HK-2 (cell line): ENCODE data around the gene SDK1.

Source experiments
- DNase-seq: peaks from one replicate; pipeline ENCODE4 v3.0.0-alpha.2; 2018; ENCODE audit not compliant: unreplicated experiment

The SDK1 gene

GRCh38 chr7:4135301-4135700 lies 834.2 kb downstream of the SDK1 start:
- no peak for DNase-seq

DNA sequence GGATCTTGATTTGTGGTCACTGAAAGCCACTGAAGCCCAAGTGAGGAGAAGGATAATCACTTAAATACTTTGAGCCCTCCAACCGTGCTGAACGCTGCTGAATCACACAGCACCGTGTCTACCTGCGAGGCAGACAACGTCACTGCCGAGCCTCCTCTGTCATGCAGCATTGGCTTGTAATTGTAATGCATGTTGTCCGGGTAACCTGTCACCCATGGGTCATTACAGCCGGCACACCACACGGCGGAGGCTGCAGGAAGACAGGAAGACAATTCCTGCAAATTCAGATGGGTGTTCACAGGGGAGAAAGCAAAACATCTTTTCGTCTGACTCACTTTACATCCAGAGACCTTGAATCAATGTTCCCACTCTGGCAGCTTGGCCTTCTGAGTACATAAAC lies 835.0 kb downstream of the SDK1 start:
- DNase-seq, result no peak

DNA sequence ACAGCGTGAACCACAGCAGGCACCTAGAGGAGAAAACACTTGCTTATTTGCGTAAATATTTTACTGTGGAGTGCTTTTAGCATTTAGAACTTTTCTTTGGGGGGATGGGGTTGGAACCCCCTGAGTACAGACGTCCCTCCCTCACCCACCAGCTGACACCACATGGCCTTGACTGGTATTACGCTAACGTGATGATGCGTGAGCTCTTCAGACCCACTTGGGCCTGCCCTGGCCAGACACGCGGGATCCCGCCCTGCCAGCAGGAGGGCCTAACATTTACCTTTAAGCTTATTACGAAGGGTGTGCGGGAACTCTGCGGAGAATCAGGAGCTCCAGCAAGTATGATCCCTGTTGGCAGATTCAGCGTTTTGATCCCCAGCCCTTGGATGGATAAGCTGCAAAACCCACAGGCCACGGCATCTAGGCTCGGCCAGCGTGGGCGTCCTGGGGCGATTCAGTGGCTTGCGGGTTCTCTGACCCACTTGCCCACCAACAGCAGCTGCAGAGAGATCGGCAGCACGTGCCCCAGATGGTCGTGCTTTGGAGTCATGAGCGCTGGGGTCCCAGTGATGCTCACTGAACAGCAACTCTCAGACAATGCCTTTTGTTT lies 835.6 kb downstream of the SDK1 start:
- no peak for DNase-seq

- DNase-seq, result no peak
These were observed 836.5 kb downstream of the SDK1 start for GRCh38 chr7:4137552-4137951.

DNA sequence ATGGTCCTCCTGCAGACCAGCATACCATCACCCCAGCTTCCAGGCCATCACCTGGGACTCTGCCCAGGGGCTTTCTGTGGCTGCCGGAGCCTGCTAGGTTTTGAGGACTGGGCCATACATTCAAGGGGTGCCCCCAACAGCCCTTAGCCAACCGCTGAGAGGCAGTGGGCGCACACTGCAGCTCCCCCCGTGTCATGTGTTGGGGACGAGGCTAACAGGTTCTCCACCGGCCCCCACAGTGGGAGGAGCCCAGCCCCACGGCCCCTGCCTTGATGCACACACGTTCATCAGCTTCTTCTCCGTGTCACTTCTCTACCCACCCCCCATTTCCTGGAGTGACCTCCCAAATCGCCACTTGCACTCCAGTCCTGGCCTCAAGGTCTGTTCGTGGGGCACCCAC lies 837.8 kb downstream of the SDK1 start:
- DNase-seq, result no peak

GRCh38 chr7:4139656-4140625 lies 838.9 kb downstream of the SDK1 start:
- no peak for DNase-seq

- no peak for DNase-seq
These were observed 839.9 kb downstream of the SDK1 start for GRCh38 chr7:4140933-4141332.

GRCh38 chr7:4143006-4143405 lies 842.0 kb downstream of the SDK1 start:
- no peak for DNase-seq

DNA sequence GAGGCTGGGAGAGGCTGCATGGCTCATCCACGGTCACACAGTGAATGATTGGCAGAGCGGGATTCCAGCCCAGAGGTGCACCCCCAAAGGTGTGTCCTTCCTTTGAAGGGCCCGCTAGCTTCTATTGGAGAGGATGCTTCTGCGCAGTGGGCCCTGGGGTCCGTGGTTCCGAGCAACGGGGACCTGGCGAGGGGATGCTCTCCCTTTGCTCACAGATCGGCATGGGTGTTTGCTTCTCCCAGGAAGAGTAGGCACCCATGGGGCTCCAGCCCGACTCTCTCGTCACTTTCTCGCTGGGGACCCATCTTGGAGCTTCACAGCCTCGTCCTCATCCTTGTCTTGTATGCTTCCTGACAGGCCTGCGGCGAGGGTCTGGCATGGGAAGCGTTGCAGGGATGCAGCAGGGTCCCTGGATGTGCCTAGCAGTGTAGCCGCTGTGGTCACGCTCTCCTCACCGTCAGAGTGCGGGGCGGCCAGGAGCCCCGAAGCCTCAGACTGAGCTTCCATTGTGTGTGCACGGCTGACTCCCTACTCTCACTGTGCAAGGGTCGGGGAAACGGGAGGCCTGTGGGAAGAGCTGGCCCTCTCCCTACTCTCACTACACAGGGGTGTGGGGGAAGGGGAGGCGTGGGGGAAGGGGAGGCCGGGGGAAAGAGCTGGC lies 842.6 kb downstream of the SDK1 start:
- DNase-seq, result no peak

- no peak for DNase-seq
These were observed 843.2 kb downstream of the SDK1 start for GRCh38 chr7:4144172-4144701.

DNA sequence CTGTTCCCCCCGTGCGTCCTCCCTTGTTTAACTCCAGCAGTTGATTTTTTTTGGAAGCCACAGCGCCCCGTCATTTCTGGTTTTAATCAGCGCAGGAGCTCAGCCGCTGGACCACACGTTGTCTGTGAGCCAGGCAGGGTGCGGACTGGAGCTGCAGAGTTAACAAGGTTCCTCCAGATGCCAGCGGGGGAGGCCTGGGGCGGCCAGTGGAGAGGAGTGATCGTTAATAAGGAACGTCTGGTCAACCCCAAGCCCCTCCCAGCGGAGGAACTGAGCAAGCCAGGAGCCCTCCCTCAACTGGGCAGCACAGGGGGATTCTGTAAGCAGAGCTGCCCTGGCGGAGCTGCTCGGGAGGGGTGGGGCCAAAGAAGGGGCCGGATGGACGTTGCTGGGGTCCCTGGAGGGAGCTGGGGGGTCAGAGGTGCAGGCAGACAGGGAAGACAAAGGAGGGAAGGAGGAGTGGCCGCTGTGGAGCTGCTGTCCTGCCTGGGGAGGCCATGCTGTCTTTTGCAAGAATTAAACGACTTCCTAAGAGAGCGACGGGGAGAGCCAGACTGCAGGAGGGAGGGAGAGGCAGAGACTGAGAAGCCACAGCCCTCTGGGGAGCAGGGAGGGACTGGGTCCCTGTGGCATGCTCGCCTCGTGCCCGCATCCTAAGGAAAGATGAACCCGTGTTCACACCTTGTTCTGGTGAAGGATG lies 843.9 kb downstream of the SDK1 start:
- DNase-seq, result no peak

- no peak for DNase-seq
These were observed 844.5 kb downstream of the SDK1 start for GRCh38 chr7:4145576-4145975.

DNA sequence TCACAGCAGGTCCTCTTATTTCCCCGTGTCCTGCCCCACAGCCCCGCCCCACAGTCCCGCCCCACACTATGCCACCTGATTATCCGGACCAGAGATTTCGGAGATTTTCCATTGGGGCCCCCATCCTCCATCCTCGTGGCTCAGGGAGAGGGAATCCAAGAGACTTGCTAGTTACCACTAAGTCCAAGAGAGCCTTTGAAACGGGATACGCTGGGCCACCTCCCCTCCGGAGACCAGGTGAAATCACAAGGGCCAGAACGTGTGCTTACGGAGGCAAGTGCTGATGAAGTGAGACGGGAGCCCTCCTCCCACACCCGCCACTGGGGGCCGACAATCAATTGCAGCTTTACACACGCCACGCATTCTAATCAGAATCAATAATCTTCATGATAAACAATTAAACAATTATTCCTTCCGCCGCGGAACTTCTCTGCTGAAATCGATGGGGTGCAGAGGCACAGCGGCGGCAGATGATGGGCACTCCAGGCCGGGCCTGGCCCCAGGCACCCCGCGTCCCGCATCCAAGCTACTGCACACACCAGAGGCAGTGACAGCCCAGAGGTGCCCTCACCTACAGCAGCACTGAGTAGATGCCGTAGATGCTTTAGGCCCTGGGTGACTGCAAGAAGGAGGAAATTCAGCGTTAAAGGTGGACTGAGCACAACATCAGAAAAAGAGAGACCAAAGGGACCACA lies 847.0 kb downstream of the SDK1 start:
- no peak for DNase-seq

DNA sequence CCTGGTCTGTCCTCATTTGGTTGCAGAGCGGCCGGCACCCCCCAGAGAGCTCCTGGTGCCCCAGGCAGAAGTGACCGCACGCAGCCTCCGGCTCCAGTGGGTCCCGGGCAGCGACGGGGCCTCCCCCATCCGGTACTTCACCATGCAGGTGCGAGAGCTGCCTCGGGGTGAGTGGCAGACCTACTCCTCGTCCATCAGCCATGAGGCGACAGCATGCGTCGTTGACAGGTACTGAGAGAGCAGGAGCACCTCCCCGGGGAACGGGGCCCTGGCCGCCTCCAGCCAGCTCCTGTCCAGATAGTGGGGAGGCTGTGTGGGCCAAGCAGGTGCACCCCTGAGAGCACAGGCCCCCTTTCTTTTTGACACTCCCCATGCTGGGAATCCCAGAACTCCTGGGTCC lies 848.2 kb downstream of the SDK1 start:
- DNase-seq, result no peak

DNA sequence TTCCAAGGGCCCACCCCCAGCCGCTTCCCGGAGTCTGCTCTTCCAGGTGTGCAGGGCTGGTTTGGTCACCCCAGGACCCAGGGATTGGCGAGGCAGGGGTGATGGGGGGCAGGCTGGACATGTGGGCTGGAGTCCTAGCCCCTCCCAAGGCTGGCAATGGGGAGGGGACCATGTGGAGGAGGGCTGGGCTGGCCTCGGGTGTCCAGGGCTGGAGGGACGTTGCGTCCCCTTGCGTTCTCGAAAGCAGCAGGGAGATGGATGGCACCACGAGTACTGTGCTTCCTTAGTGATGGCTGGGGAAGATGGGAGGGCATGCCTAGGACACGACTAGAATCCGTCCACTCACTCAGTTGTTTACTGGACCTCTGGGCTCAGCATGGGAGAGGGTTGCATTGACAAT lies 848.6 kb downstream of the SDK1 start:
- DNase-seq, result no peak

DNA sequence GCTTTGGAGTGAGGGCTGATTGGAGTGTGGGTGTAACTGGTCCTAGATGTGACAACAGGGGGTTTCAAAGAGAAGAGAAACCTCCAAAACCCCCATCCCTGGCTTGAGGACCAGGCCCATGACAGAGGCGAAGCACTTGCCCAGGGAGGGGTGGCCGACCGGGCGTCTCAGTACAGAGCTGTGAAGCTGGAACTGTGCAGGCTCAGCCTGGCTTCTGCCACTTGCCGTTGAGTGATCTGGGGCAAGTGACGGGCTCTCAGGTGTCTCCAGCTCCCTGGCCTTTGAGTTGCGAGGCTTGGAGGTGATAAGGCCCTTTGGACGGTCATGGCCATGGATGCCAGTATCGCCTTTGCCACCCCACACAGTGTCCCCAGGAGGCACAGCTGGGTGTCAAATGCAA lies 849.7 kb downstream of the SDK1 start:
- no peak for DNase-seq

- DNase-seq, result no peak
These were observed 850.5 kb downstream of the SDK1 start for GRCh38 chr7:4151524-4151923.

DNA sequence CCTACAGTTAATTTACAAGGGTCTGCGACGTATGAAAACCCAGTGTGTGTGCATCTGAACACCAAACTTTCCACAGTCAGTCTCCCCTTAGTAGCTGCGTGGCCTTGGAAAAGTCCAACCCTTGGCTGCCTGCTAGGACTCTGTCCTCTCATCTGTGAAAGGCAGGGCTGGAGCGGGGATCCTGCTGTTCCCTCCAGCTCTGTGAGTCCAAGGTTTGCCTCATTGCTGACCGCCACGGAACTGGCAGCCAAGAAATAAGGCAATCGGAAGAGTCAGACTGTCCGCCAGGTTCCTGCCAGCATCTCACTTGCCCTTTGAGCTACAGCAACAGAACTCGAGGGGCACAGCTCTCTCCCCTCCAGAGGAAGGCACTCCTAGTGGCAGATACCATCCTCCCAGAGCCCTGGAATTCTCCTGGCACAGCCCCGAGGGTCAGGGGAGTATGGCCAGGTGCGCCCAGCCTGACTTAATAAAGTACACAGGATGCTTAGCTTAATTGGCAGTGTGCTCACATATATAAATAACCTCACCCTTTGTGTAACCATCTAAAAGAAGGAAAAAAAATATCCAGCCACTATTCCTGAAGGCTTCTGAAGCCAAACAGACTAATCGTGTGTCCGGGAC lies 851.0 kb downstream of the SDK1 start:
- no peak for DNase-seq

- no peak for DNase-seq
These were observed 854.0 kb downstream of the SDK1 start for GRCh38 chr7:4154882-4155535.

DNA sequence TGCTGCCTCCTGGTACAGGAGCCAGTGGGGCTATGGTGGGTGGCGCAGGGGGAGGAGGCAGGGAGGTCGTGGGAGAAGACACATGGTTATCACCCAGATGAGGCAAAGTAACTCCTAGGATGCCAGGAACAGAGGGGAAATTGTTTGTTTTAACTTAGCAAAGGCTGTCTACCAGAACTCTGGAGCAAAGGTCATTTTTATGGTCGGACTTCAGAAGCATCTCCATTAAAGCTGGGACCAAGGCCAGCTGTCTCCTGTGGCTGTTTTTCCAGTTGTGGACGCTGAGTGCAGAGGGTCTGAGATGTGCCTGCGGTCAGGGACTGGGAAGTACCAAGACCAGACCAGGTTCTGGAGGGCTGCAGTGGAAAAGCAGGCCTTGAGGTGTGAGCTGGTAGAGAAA lies 855.1 kb downstream of the SDK1 start:
- DNase-seq, result no peak
